K562 treated with DMSO at 1 percent for 48 hours (cell line): ENCODE results near the gene RCC1. TPM values are rescaled to one million over a fixed set of nuclear protein-coding genes. Genes with fewer than 3 reads are reported as not detected.

Source experiments
- total RNA-seq: library from RNA; unstranded; fragments of 300-600 nt; gene quantifications from 2 replicates; pipeline ENCODE4 v1.2.3, GENCODE V29; 2022; ENCODE audit warnings: low replicate concordance; ENCODE audit errors: extremely low read depth

Gene RCC1, protein sequence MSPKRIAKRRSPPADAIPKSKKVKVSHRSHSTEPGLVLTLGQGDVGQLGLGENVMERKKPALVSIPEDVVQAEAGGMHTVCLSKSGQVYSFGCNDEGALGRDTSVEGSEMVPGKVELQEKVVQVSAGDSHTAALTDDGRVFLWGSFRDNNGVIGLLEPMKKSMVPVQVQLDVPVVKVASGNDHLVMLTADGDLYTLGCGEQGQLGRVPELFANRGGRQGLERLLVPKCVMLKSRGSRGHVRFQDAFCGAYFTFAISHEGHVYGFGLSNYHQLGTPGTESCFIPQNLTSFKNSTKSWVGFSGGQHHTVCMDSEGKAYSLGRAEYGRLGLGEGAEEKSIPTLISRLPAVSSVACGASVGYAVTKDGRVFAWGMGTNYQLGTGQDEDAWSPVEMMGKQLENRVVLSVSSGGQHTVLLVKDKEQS
- total RNA-seq: 959 TPM in 1 of 2 replicates, not detected in the other

DNA sequence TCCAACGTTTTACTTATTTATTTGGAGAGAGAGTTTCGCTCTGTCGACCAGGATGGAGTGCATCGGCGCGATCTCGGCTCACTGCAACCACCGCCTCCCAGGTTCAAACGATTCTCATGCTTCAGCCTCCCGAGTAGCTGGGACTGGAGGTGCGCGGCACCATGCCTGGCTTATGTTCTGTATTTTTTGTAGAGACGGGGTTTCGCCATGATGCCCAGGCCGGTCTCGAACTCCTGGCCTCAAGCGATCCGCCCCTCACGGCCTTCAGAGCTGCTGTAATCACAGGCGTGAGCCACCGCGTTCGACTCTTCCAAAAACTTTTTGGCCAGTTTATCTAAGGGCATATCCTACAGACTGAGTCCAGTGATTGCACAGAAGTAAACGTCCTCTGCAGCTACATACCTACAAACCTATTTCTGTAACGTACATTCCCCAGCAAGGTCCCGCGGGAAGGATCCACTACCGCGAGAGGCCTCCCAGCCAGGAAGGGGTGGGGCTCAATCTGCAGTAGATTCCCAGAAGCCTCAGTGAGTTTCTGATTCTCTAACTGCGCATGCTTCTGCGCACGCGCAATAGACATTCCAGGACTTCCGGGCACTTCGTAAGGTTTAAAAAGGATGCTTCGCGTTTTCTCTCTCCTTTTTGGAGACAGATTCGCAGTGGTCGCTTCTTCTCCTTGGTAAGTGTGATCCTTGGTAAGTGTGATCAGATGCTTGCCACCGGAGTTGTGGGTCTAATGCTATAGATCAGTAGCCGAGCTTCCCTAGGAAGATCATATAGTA lies at the start of gene RCC1:
Gene RCC1, plus strand, starts transcription at position 638 of the 782 bp plus-strand sequence. CDS start 23,824 bp downstream, outside the sequence.

DNA sequence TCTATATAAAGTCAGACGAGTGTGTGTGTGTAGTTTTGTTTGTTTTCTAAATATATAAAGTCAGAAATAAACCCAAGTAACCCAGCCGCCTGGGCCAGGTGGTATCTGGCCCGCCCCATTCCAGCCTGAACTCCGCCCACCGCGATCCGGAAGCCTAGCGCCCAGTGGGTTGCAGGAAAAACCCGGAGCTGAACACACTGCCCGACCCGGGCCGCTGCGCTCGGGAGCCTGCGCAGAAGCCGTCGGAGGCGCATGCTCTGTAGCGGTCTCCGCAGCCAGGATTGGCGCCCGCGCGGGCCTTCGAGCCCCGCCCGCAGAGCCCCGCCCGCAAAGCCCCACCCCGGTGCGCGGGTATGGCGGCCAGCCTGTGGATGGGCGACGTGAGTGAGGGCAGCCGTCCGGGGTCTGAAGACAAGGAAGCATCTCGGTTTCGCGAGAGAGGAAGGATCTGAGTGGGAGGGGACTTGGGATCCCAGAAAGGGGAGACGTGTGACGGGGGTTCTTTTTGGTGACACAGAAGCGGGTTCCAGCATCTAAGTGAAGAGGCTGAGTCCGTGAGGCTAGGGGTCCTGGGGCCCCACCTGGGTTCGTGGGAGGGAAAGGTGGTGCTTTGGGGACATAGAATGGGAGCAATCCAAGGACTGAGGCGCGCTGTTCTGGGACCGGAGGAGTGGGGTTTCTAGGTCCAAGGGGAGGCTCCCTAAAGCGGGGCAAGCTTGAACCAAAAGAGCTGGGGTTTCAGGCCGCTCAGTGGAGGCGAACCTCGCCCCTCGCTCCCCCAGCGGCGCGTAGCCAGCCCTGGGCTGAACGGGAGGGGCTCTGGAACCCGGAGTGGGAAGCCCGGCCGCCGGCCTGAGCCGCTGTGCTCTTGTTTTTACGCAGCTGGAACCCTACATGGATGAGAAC lies 47.2 kb downstream of the RCC1 start, which contains the start of gene TRNAU1AP:
Gene TRNAU1AP, plus strand, starts transcription at position 328 of the 906 bp plus-strand sequence. Its CDS starts 26 bp downstream, at position 354.

Other genes starting within 250 kb of the RCC1 start
- 274 TPM in 1 of 2 replicates, not detected in the other for gene SESN2, start 246.5 kb upstream of the RCC1 start, total RNA-seq
- gene MED18, start 177.0 kb upstream of the RCC1 start, total RNA-seq: not detected in 2 replicates
- gene PHACTR4, start 136.3 kb upstream of the RCC1 start, total RNA-seq: not detected in 2 replicates
- gene TRNAU1AP, start 47.0 kb downstream of the RCC1 start, total RNA-seq: not detected in 2 replicates
- gene RAB42, start 86.2 kb downstream of the RCC1 start, total RNA-seq: not detected in 2 replicates
- gene TAF12, start 137.0 kb downstream of the RCC1 start, total RNA-seq: not detected in 2 replicates
- gene RNU11, start 142.6 kb downstream of the RCC1 start, total RNA-seq: not detected in 2 replicates
- not detected in 2 replicates for gene GMEB1, start 162.7 kb downstream of the RCC1 start, total RNA-seq
- gene YTHDF2, start 230.9 kb downstream of the RCC1 start, total RNA-seq: not detected in 2 replicates